ENCODE measurements around the gene DIP2A.

- no peak for TF ChIP-seq CTCF (conservative IDR thresholded peaks at IDR 0.05; ENCODE audit: low read depth in 2 of 2)
- TF ChIP-seq POLR2AphosphoS5 (IDR thresholded peaks at IDR 0.05; ENCODE audit: low read depth), result no peak
- TF ChIP-seq CREB1 (CRISPR knock-in tag; IDR thresholded peaks at IDR 0.05; ENCODE audit: low read depth), result no peak
- TF ChIP-seq EZH2 (IDR thresholded peaks at IDR 0.05; ENCODE audit: low read depth, unreplicated experiment), result no peak
- TF ChIP-seq STAT1 (IDR thresholded peaks at IDR 0.05; ENCODE audit: unreplicated experiment), result no peak
Measured at GRCh38 chr21:46537026-46537425, 78.3 kb downstream of the DIP2A start.

Measured in GM23338 (cell line).